Measurements from ENCODE around the gene TMOD2. TPM values are rescaled to one million over a fixed set of nuclear protein-coding genes. Genes with fewer than 3 reads are reported as not detected.

TMOD2 gene
- 9.5 TPM for total RNA-seq
- long read RNA-seq, full-length matches to known transcripts = 1 of 7 reads
- long read RNA-seq, partial matches to known transcripts = 0 of 7 reads
- long read RNA-seq, other reads (novel, unspliced or antisense) = 6 of 7 reads

DNA sequence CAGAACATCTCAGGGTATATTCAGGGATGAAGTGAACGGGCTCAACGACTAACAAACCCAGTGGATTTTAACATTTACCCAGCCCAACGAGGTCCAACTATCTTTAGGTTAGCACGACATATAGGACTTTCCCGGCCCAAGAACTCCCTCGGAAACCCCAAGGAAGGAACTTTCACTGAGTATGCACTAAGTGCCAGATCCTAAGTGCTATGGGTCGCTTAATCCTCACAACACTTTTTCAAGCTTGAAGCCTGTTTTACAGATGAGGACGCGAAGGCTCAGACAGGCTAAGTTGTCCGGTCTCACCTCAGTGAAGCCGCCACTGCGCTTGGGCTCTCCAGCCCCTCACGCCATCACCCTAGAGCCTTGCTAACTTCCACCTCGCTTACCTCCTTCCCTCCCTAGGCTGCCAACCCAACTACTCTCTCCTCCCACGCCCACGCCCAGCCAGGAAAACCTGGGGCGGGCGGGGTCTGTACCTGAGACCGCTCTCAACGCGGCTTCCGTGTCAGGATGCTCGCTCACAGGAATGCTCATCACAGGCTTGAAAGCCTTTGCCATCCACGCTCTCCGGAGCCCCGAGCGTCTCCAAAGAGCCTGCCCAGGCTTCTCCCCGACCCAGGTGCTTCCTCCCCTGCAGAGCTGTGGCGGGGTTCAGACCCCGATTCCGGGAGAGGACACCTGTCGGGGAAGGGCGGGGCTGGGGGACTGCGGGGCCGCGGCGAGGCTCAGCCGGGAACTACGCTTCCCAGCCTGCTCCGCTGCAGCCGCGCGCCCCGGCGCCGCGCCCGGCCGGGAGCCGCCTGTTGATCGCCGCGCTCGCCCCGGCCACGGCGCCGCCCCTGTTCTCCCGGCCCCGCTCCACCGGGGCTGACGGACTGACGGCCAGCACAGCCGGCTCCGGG is at the start of gene TMOD2:
TSS of gene TMOD2 (plus strand) at position 806 of the 905 bp plus-strand sequence. CDS start 14,845 bp downstream, outside the sequence.
- DNase-seq (ENCODE audit: low spot score) = no peak

DNA sequence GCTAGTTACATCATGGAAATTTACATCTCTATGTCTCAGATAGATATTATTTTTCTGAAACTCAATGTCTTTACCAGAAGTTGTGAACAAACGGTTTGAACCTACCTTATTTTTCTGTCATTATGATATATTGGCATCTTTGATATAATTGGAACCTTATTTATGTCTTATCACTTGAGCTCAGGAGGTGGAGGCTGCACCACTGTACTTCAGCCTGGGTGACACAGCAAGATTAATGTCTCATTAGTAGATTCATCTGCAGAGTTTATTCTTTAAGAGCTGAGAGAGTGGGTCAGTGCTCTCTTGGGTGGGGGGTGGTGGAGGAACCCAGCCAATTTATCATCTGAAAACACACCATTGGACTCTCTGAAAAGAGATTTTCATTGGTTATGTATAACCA is 48.7 kb upstream of the TMOD2 start:
- DNase-seq (ENCODE audit: low spot score) = no peak

DNA sequence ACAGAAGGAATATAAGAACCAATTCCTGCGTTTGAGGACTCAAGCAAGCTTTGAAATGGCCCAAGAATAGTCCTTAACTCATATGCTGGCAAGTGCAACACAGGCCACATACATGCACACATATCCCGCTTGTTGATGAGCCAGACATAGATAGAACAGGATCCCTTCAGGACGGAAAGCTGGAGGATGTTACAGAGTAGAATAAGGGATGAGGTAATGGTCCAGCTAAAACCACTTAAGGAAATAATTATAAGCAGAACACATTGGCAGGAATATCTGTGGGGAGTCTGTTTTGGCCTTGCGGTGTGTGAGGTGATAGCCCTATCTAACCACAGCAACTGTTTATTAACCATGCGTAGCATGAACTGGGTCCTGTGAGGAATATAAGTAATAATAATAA is 45.1 kb upstream of the TMOD2 start:
- DNase-seq (ENCODE audit: low spot score) = no peak

DNA sequence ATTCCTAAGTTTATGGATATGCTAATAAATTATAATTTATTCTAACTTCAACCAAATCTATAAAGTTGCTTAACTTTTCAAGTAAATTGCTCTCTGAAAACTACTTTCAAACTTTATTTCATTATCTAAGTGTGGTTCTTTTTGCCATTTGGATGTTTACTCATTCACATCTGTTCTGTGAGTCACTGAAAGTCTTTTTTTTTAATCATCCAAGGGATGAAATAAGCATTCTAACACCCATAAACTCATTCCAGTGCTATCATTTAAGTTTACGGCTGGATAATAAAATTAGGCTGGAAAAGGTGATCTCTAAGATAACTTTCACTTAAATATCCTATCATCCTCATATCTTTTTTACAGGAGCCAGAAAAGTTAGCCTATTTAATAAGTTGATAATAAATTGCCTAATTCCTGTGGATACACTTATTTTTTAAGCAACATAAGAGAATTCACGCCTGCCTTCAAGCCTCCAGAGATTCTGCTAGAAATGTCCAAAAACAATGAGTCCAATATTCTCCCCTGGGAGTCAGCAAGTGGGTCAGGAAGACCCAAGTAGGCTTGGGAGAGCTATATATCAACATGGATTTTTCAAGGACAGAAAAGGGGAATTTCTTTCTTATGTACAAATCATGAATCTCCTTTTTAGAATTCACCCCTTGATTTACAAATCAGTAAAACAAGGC is 44.3 kb upstream of the TMOD2 start:
- DNase-seq (ENCODE audit: low spot score) = no peak

DNA sequence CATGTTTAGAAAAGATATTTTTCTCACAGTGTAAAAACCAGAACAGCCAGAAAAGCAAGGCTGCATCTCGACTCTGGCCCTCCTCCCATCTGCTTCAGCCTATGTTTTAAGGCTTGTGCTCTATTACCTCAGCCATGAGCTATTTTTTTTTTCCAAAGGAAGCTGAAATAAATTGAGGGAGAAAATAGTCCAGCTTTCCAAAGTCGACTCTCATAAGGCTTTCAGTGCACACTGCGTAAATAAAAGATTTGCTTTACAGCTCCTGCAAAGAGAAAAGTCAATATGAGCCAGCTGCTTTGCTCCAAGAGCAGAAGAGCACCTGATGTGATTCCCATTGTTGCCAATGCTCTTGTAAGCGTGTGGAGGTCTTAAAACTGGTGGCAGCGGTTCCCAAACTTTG is 43.4 kb upstream of the TMOD2 start:
- no peak for DNase-seq (ENCODE audit: low spot score)

DNA sequence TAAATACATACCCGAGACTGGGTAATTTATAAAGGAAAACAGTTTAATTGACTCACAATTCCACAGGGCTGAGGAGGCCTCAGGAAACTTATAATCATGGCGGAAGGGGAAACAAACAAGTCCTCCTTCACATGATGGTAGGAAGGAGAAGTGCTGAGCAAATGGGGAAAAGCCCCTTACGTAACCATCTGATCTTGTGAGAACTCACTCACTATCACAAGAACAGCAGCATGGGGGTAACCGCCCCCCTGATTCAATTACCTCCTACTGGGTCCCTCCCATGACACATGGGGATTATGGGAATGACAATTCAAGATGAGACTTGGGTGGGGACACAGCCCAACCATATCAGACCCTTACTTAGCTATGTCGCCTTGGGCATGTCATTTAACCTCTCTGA is 42.4 kb upstream of the TMOD2 start:
- no peak for DNase-seq (ENCODE audit: low spot score)

DNA sequence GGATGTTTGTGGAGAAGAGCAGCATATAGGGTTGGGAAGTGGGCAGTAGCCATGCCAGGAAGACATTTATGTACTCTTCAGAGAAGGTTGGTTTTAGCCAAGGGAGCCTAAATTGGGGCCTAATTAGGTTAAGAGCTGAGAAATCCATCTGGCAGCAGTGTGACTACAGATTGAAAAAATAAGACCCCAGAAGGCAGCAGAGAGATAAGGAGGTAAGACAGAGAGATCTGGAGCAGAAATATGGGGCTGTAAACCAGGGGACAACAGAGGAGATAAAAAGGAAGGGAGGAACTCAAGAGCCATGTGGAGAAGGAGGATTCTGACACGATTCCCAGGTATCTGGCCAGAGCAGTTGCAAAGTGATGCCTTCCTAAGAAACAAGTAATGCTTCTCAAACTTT is 37.2 kb upstream of the TMOD2 start:
- no peak for DNase-seq (ENCODE audit: low spot score)

DNA sequence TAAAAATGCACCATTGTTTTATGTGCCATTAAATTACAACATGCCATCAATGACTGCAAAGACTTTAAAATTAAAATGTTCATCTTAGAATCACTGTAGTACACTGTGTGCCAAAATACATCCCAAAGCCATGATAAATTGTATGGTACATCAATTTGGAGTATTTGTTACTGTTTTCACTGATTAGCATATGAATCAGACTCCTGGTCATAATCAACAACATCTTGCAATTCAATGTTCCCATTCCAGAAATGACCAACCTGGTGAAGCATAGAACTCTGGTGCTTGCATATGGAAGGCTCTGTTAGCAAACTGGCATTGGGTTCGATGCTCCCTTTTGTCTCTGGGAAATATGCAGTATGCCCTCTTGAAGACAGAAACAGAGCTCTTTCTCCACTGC is 36.5 kb upstream of the TMOD2 start:
- no peak for DNase-seq (ENCODE audit: low spot score)

DNA sequence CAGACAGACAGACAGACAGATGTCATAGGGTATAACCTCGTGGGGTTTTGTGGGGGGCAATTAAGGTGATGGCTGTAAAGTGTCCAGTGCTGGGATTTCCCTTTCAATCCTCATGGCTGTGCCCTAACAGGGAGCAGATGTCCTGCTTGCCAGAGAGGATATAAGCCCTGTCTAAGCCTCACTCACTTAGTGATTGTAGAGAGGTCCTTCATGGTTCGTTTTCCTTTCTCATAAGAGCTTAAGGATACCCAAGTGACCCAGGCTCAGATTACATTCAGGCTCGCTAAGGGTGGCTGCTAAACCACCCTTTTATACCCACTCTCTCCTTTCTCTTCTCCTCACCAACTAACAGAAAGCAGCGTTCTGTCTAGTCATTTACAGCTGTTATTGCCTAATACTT is 33.2 kb upstream of the TMOD2 start:
- no peak for DNase-seq (ENCODE audit: low spot score)

DNA sequence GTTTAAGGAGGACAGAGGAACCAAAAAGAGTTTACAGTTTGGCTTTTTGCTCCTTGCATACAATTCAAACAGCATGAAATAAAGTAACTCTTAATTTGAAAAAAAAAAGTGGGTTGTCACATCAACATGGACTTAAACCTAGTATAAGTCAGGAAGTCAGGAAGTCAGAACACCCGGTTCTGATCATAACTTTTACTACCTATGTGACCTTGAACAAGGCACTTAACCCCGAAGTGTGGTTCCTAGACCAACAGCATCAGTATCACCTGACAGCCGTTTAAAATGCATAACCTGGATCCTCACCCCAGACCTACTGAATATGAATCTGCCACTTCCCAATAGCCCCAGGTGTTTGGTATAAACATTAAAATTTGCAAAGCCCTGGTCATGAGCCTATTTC is 32.7 kb upstream of the TMOD2 start:
- no peak for DNase-seq (ENCODE audit: low spot score)

DNA sequence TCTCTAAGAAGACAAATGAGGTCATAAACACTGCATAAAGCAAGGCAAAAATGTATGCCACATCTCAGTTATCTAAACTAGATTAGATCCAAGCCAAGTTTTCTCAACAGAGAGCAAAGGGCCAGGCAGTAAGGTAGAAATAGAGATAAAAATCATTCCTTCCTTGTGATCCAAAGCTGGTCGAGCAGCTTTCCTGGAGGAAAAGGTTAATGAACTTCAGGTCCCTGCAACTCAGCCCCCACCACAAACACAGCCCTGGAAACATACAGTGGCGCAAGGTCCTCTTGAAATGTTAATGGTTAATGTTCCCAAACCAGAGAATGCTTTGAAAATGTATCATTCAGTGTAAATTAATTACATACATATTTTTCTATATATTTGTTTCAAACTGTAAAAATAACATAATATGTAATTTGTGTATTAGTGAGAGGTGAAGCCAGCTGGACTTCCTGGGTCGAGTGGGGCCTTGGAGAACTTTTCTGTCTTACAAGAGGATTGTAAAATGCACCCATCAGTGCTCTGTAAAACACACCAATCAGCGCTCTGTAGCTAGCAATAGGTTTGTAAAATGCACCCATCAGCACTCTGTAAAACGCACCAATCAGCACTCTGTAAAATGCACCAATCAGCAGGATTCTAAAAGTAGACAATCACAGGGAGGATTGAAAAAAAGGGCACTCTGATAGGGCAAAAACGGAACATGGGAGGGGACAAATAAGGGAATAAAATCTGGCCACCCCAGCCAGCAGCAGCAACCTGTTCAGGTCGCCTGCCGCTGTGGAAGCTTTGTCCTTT is 31.0 kb upstream of the TMOD2 start:
- no peak for DNase-seq (ENCODE audit: low spot score)

DNA sequence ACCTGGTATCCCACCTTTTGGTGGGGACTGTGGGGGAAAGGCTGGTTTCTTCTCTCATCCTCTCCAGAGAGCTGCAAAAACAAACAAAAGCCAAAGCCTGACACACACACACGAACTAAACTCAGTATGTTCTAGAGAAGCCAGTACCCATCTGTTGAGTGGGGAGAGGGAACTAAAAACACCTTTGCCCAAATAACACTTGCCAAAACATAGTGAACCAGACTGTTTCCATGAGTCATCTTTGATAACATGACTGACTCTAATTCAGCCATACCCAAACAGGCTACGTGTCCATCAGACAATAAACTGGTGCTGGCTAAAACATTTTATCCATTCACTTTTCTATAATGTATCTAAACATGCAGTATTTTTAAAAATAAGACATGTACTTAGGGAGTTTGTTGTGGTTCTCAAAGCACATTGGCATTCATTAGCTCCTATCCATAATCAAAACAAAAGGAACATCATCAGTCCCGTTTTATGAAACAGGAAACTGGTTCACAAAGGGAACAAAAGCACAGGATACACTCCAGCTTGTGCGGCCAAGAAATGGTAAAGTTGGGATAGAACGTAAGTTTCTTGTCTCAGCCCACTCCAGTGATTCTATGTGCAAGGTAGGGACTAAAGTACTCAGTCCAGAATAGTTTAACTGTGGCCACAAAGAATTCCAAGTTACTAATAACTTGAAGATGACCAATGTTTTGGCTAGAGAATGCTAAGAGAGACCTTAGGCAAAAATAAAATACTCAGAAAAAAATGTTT is 30.0 kb upstream of the TMOD2 start:
- DNase-seq (ENCODE audit: low spot score) = no peak

DNA sequence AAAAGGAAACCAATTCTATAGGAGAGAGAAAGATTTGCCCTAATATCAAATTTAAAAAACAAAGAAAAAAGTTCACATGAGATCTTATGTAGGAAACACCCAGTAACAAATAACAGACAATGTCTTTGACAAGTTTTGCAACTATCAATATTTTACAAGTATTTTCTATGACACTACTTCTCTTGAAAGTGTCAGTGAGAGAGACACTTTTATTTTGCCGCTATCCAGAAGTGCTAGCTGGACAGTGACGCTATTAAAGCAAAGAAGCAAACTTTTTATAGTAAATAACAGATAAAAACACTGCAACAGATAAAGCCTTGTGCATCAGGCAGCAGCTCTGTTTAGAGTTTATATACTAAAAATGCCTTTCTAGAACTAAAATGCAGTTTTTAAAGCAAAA is 27.2 kb upstream of the TMOD2 start:
- no peak for DNase-seq (ENCODE audit: low spot score)

DNA sequence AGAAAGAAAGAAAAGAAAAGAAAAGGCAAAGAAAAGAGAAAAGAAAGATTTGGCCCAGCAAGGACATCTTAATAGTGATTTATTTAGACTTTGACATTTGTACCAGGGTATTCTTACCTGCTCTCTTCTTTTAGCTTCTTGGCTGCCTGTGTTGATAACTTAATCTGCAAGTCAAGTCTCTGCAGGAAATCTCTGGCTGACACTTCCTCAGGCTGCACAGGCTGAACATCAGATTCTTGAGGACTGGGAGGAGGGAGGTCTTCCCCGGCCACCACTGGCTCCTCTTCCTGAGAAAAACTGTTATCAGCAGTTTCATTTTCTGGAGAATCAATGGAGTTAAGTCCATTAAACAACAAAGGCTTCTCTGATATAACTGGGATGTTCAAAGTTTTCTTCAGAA is 26.7 kb upstream of the TMOD2 start:
- DNase-seq (ENCODE audit: low spot score) = no peak

DNA sequence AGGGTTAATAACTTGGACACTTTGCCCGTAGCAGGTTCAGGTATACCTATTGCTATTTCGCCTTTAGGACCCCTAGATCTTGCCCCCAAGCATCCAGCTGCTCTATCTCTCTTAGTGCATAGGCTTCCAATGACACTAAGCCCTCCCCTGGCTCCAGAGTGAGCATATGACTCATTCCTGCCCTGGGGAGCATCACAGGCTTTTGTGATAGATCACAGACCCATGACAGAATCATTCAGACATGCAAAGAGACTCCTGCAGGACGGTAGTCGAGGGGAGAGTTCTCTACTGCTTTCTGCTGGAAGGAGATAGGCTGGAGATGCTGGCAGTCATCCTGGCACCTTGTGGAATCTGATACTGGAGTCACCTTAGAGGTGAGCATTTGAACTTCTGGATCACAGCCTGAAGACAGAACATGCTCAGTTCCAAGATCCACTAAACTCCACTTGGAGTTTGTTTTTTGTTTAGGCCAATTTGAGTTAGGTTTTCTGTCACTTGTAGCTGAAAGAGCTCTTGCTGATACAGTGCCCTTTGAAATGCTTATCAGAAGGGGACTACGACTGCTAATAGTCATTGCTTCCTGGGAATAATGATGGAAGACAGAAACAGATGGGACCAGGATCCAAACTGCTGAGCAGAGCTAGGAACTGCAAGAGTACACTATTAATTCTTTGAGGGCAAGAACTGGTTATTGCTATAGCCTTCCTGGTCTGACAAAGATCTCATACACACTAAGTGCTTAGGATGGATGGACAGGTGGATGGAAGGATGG is 24.9 kb upstream of the TMOD2 start:
- DNase-seq (ENCODE audit: low spot score) = no peak

DNA sequence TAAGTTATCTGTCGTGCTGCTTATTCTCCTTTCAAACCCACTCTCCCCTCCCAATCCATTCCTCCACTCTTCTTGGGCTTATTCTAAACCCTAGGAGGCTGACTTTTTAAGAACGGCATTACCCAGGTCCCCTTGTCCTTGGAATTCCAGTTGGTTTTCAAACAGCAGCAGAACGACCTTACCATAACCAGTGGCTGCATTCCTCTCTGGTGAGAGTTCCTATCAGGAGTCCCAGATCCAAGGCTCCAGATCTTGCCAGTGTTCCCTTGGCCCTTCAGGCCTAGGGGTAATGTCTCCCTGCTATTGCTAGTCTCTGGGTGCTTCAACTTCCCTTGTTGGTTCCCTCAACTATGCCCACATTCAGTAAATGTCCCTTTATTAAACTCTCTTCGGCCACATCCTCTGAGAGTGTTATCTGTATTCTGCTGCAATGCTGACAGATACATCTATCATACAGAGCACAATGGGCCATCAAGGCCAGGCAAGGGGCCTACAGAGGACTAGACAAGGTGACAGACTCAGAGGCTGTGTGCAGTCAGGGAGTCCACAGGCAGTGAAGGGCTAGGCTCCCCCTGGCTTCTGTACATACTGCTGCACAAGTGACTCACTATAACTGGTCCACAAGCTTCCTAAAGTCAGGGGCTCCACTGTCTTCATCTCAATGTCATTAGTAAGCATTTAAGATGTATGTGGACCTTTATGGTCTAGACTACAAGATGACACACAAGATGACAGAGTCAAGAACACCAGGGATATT is 24.1 kb upstream of the TMOD2 start:
- no peak for DNase-seq (ENCODE audit: low spot score)

DNA sequence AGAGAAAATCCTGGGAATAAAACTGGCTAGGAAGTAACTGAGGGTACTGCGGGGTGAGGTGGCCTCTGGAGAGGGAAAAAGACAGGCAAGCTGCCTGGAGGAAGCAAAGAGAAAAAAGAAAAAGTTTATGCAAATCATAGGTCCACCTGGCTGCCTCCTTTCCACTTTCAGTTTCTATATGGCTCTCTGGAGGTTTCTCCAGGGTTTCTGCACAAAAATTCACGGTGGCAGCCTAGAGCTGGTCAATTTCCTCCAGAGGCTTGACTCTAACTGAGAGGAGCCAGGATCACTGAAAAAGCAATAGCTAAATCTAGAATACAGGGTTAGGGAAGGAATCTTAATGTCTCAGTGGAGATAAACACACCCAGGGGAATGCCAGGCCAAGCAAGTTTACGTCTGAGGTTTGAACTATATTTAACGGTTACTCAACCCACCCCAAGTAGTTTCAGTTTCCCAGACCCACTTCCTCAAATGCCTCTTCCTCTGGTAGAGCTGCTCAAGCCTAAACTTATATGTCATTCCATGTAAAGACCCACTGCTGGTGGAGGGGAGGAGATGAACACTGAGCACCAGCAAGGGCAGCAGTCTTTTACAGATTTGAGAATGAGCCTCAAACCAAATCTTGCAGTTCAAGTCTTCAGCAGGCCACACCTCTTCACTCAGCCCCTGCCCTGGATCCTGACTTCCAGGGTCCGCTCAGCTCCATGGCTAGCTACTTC is 19.7 kb upstream of the TMOD2 start:
- no peak for DNase-seq (ENCODE audit: low spot score)

DNA sequence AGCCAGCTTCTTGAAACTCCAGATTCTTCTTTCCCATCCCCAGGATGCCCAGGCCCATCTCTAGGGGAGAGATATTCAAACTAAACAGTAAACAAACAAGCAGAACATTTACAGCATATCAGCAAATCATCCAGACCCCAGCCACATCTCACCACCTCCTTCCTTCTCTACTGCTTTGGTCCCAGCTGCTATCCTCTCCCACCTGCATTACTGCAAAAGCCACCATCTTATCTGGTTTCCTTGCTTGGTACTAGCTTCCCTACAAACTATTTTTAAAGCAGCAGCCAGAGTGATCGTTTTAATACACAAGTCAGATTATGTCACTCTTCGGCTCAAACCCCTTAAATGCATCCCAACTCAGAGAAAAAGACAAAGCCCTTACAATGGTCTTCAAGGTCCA is 18.8 kb upstream of the TMOD2 start:
- no peak for DNase-seq (ENCODE audit: low spot score)
